H1 (cell line): ENCODE measurements around the gene OR2V1. TPM values are rescaled to one million over a fixed set of nuclear protein-coding genes. Genes with fewer than 3 reads are reported as not detected.

Experiments used
- CTCF ChIA-PET: fragments of 300-600 bp; sonication (Branson Sonifier 250); formaldehyde crosslinking; loops from one replicate; lab custom pipeline; 2021; ENCODE audit not compliant: partially characterized antibody; lab: Charles Lee
- POLR2A ChIA-PET: fragments of 300-600 bp; sonication (Branson Sonifier 250); formaldehyde crosslinking; loops from one replicate; lab custom pipeline; 2021; ENCODE audit warnings: inconsistent platforms; ENCODE audit not compliant: partially characterized antibody; lab: Charles Lee
- DNase-seq, 2 experiments: peaks; one replicate each; pipeline versions ENCODE4 v3.0.0 to v3.0.0-alpha.2; 2010 to 2022; ENCODE audit warnings: low spot score in 2 of 2, low read depth in 1 of 2, mixed read lengths in 1 of 2
- FAIRE-seq: peaks from 2 replicates; lab custom pipeline; 2011; peaks lifted over from hg19 to GRCh38; lab: Jason Lieb, UNC
- H2AFZ ChIP-seq: 2 replicates; pipeline ENCODE4 v1.8.1; 2012; ENCODE audit warnings: low read length, inconsistent platforms
- H2AK5ac ChIP-seq: 2 replicates; pipeline ENCODE4 v1.6.1; 2013; ENCODE audit warnings: low read depth, low read length
- H2BK120ac ChIP-seq: replicated peaks from 2 replicates; pipeline ENCODE3; 2013; ENCODE audit warnings: low read depth, low read length, inconsistent platforms
- H2BK12ac ChIP-seq: 2 replicates; pipeline ENCODE4 v1.6.1; 2013; ENCODE audit warnings: low read depth, low read length
- H2BK15ac ChIP-seq: 2 replicates; pipeline ENCODE4 v1.6.1; 2013; ENCODE audit warnings: low read length
- H2BK20ac ChIP-seq: 2 replicates; pipeline ENCODE4 v1.6.1; 2013; ENCODE audit warnings: low read length
- H2BK5ac ChIP-seq: 2 replicates; pipeline ENCODE4 v1.6.1; 2013; ENCODE audit warnings: low read depth, low read length
- H3K14ac ChIP-seq: 2 replicates; pipeline ENCODE4 v1.6.1; 2013; ENCODE audit warnings: inconsistent platforms; ENCODE audit not compliant: insufficient read length
- H3K18ac ChIP-seq: 2 replicates; pipeline ENCODE4 v1.6.1; 2013; ENCODE audit warnings: low read length; ENCODE audit errors: extremely low read depth
- H3K23ac ChIP-seq: 2 replicates; pipeline ENCODE4 v1.6.1; 2013; ENCODE audit warnings: inconsistent platforms; ENCODE audit not compliant: insufficient read length
- H3K23me2 ChIP-seq: 2 replicates; pipeline ENCODE4 v1.6.1; 2013; ENCODE audit warnings: low read depth, low read length
- H3K27ac ChIP-seq: 2 replicates; pipeline ENCODE4 v1.6.1; 2011; ENCODE audit warnings: low read depth, low read length, inconsistent platforms
- H3K27me3 ChIP-seq, 4 experiments: replicated peaks in 1 of 4; 1 replicate in 1 of 4; 2 replicates in 3 of 4; pipeline versions ENCODE4 v1.6.1 to v1.8.1; 2011 to 2013; ENCODE audit warnings: low read length in 3 of 4, mild to moderate bottlenecking in 3 of 4, inconsistent platforms in 2 of 4, mixed read lengths in 2 of 4, moderate library complexity in 1 of 4; ENCODE audit not compliant: control insufficient read depth in 3 of 4, insufficient read depth in 3 of 4; ENCODE audit errors: extremely low read depth in 1 of 4
- H3K36me3 ChIP-seq, 4 experiments: 2 replicates each; pipeline versions ENCODE4 v1.6.1 to v1.8.1; 2011 to 2013; ENCODE audit warnings: mild to moderate bottlenecking in 4 of 4, low read length in 3 of 4, moderate library complexity in 2 of 4, control low read depth in 1 of 4, inconsistent platforms in 1 of 4; ENCODE audit not compliant: insufficient read depth in 4 of 4, control insufficient read depth in 2 of 4
- H3K4ac ChIP-seq: replicated peaks from 2 replicates; pipeline ENCODE3; 2013; ENCODE audit warnings: low read length, low read depth, mixed read lengths, inconsistent platforms; ENCODE audit not compliant: insufficient read length
- H3K4me1 ChIP-seq, 4 experiments: replicated peaks in 1 of 4; 1 replicate in 1 of 4; 2 replicates in 3 of 4; pipeline versions ENCODE4 v1.6.1 to v1.8.1; 2011 to 2013; ENCODE audit warnings: low read length in 3 of 4, inconsistent platforms in 2 of 4, mixed read lengths in 1 of 4; ENCODE audit not compliant: insufficient read depth in 4 of 4, control insufficient read depth in 3 of 4
- H3K4me2 ChIP-seq, 2 experiments: 2 replicates each; pipeline versions ENCODE4 v1.6.1 to v1.8.1; 2011 to 2013; ENCODE audit warnings: low read depth in 2 of 2, low read length in 2 of 2, control low read depth in 1 of 2, inconsistent platforms in 1 of 2, mild to moderate bottlenecking in 1 of 2; ENCODE audit not compliant: insufficient read depth in 1 of 2
- H3K4me3 ChIP-seq, 4 experiments: fragments of 200-600, 300-600 bp in 1 of 4; sonication (generic), shearing (Covaris generic), sonication (Bioruptor Twin) in 1 of 4; 2 replicates each; pipeline versions ENCODE4 v1.5.1 to v1.8.1; 2011 to 2016; ENCODE audit warnings: low read length in 4 of 4, low read depth in 3 of 4, control low read depth in 2 of 4, inconsistent platforms in 2 of 4, mild to moderate bottlenecking in 2 of 4, mixed read lengths in 1 of 4, moderate library complexity in 1 of 4; ENCODE audit not compliant: insufficient read depth in 2 of 4; ENCODE audit errors: extremely low read depth in 1 of 4
- H3K56ac ChIP-seq: replicated peaks from 2 replicates; pipeline ENCODE3; 2013; ENCODE audit warnings: low read depth, mild to moderate bottlenecking, mixed read lengths, low read length, inconsistent platforms; ENCODE audit not compliant: insufficient read length
- H3K79me1 ChIP-seq: 2 replicates; pipeline ENCODE4 v1.6.1; 2013; ENCODE audit warnings: low read depth, low read length, control low read depth
- H3K79me2 ChIP-seq, 2 experiments: 2 replicates each; pipeline versions ENCODE4 v1.6.1 to v1.8.1; 2012 to 2013; ENCODE audit warnings: low read length in 2 of 2, mild to moderate bottlenecking in 2 of 2, inconsistent platforms in 1 of 2; ENCODE audit not compliant: insufficient read depth in 2 of 2, control insufficient read depth in 1 of 2
- H3K9ac ChIP-seq, 4 experiments: replicated peaks in 1 of 4; 1 replicate in 1 of 4; 2 replicates in 3 of 4; pipeline versions ENCODE4 v1.6.1 to v1.8.1; 2011 to 2013; ENCODE audit warnings: low read depth in 3 of 4, low read length in 3 of 4, control low read depth in 2 of 4, mild to moderate bottlenecking in 2 of 4, moderate library complexity in 2 of 4, inconsistent platforms in 1 of 4; ENCODE audit errors: extremely low read depth in 1 of 4
- H3K9me3 ChIP-seq, 2 experiments: 2 replicates each; pipeline versions ENCODE4 v1.6.1 to v1.8.1; 2012 to 2013; ENCODE audit warnings: mild to moderate bottlenecking in 2 of 2, moderate library complexity in 2 of 2, control low read depth in 1 of 2, inconsistent platforms in 1 of 2, low read depth in 1 of 2, low read length in 1 of 2, mixed read lengths in 1 of 2; ENCODE audit not compliant: insufficient read depth in 2 of 2
- H4K20me1 ChIP-seq, 2 experiments: replicated peaks in 1 of 2; 2 replicates each; pipeline versions ENCODE3 to v1.8.1; 2011 to 2013; ENCODE audit warnings: inconsistent platforms in 2 of 2, low read length in 2 of 2, mild to moderate bottlenecking in 1 of 2; ENCODE audit not compliant: insufficient read depth in 2 of 2, control insufficient read depth in 1 of 2
- H4K5ac ChIP-seq: 2 replicates; pipeline ENCODE4 v1.6.1; 2013; ENCODE audit warnings: low read length, low read depth, mixed read lengths, inconsistent platforms; ENCODE audit not compliant: insufficient read length
- H4K8ac ChIP-seq: 2 replicates; pipeline ENCODE4 v1.8.0; 2013; ENCODE audit warnings: mild to moderate bottlenecking, moderate library complexity, low read length, inconsistent platforms; ENCODE audit not compliant: insufficient read depth; ENCODE audit errors: extremely low read depth
- H4K91ac ChIP-seq: replicated peaks from 2 replicates; pipeline ENCODE3; 2013; ENCODE audit warnings: low read length, mixed read lengths, inconsistent platforms; ENCODE audit not compliant: insufficient read length
- ASH2L ChIP-seq: fragments of 200-600, 300-600 bp; sonication (generic); IDR thresholded peaks from one replicate; pipeline ENCODE4 v1.7.1; 2017; ENCODE audit warnings: low read length
- CBX5 ChIP-seq: fragments of 300-800, 300-1000 bp; sonication (generic); IDR thresholded peaks from 2 replicates; pipeline ENCODE4 v1.7.1; 2016; ENCODE audit warnings: antibody characterized with exemption, low read length, low read depth
- CTBP2 ChIP-seq: IDR thresholded peaks from 2 replicates; pipeline ENCODE4 v1.7.0; 2011; ENCODE audit warnings: borderline replicate concordance, mild to moderate bottlenecking, moderate library complexity, mixed read lengths, low read length; ENCODE audit not compliant: insufficient read depth, insufficient read length
- EZH2 ChIP-seq: fragments of 200-600 bp; sonication (generic); IDR thresholded peaks from 2 replicates; pipeline ENCODE4 v1.7.1; 2012; ENCODE audit warnings: low read depth, mild to moderate bottlenecking, moderate library complexity, low read length, inconsistent platforms; ENCODE audit not compliant: severe bottlenecking
- HDAC2 ChIP-seq, 2 experiments: fragments of 300-600 bp in 1 of 2; sonication (generic) in 1 of 2; IDR thresholded peaks; 2 replicates each; pipeline ENCODE4 v1.6.1; 2011 to 2012; ENCODE audit warnings: low read depth in 2 of 2, low read length in 2 of 2, mild to moderate bottlenecking in 2 of 2, moderate library complexity in 2 of 2, borderline replicate concordance in 1 of 2, inconsistent platforms in 1 of 2
- NRF1 ChIP-seq: IDR thresholded peaks from 2 replicates; pipeline ENCODE4 v1.6.1; 2011; ENCODE audit warnings: mild to moderate bottlenecking, low read depth, low read length, improper control_type of control experiment
- RBBP5 ChIP-seq: IDR thresholded peaks from 2 replicates; pipeline ENCODE4 v1.7.1; 2012; ENCODE audit warnings: low read depth, mild to moderate bottlenecking, inconsistent platforms, low read length, moderate library complexity, borderline replicate concordance
- RFX5 ChIP-seq: IDR thresholded peaks from 2 replicates; pipeline ENCODE4 v1.6.1; 2011; ENCODE audit warnings: low read depth, low read length, improper control_type of control experiment, borderline replicate concordance
- SAP30 ChIP-seq: fragments of 300-600 bp; sonication (generic); IDR thresholded peaks from 2 replicates; pipeline ENCODE4 v1.7.1; 2012; ENCODE audit warnings: low read length, moderate library complexity, mild to moderate bottlenecking, inconsistent platforms; ENCODE audit not compliant: insufficient read depth, insufficient replicate concordance
- SIRT6 ChIP-seq: IDR thresholded peaks from one replicate; pipeline ENCODE4 v1.7.1; 2012; ENCODE audit warnings: low read length, inconsistent platforms
- TBP ChIP-seq: IDR thresholded peaks from 2 replicates; pipeline ENCODE4 v1.6.1; 2011; ENCODE audit warnings: low read depth, low read length, improper control_type of control experiment
- USF2 ChIP-seq: IDR thresholded peaks from 2 replicates; pipeline ENCODE4 v1.6.1; 2011; ENCODE audit warnings: low read length, improper control_type of control experiment
- WGBS, 2 experiments: shearing (Covaris generic) in 1 of 2; methylation state at CpG; one replicate each; pipeline versions ENCODE4 v1.1.6 to v1.1.7; 2013 to 2015; ENCODE audit warnings: low lambda C conversion rate in 2 of 2, mixed read lengths in 2 of 2, inconsistent platforms in 1 of 2, low coverage in 1 of 2, missing lambda C conversion rate in 1 of 2; ENCODE audit not compliant: insufficient replicate concordance in 2 of 2, insufficient coverage in 1 of 2, insufficient read length in 1 of 2; ENCODE audit errors: extremely low coverage in 1 of 2, missing lambda C conversion rate in 1 of 2; 5-methylcytosine and 5-hydroxymethylcytosine counted together
- polyA plus RNA-seq, 7 experiments: library from polyadenylated mRNA; depleted of rRNA in 3 of 7; stranded (reverse) in 5 of 7; unstranded in 2 of 7; fragments of >200 nt in 5 of 7; fragments of 200-250 nt in 2 of 7; gene quantifications; 1 replicate in 5 of 7; 2 replicates in 1 of 7; 4 replicates in 1 of 7; pipeline versions ENCODE4 v1.2.1 to v1.2.3, GENCODE V29; 2011 to 2013; ENCODE audit warnings: missing spikeins in 2 of 7, mixed read lengths in 2 of 7
- total RNA-seq: library from RNA; stranded (reverse); fragmentation: NEBNext Ultra II Directional; extraction: Animal tissue kit (Norgen Biotek cat#: 25700); gene quantifications from 2 replicates; pipeline ENCODE4 v1.2.1, GENCODE V29; 2021

The OR2V1 gene
- total and polyA plus RNA-seq, 2 of the 8 experiments (the other 6 are each of a cell fraction or from before 2014, with no cell fraction given): not detected

- no peak overlapping the region for H2AK5ac ChIP-seq
- no peak overlapping the region for H2BK5ac ChIP-seq
- no peak overlapping the region for H2BK12ac ChIP-seq
- H4K91ac ChIP-seq: no peak overlapping the region
- H3K18ac ChIP-seq: no peak overlapping the region
- ChIA-PET CTCF (interaction anchor here (0.6 to 1.2 kb wide), 3 partner anchors 9 to 29 kb away, joined by 3 to 4 read pairs (median 3); no protein-coding TSS in a partner anchor), POLR2A (no interaction called here)
- no peak overlapping the region for H3K4me2 ChIP-seq
- H3K27me3 ChIP-seq: 0 out of 7 replicates have a peak, but pooled peaks cover 0 to 3% (median 0%) of the 10 kb centered on the region in 4 experiments
- H3K79me1 ChIP-seq: no peaks in the 10 kb centered on the region
- H2BK120ac ChIP-seq: no peak overlapping the region
- H3K56ac ChIP-seq: no peak overlapping the region
- peaks cover 0 to 5% of the 10 kb centered on the region in 2 experiments; a peak in 2 of 4 replicates for H3K9me3 ChIP-seq
- H2BK20ac ChIP-seq: no peak overlapping the region
- peaks cover 3% of the 10 kb centered on the region; the same call in 1 of the 2 replicates for H3K23me2 ChIP-seq
- H3K79me2 ChIP-seq: no peaks in the 10 kb centered on the region
- no peak overlapping the region for H3K14ac ChIP-seq
- H3K36me3 ChIP-seq: no peaks in the 10 kb centered on the region
- H3K4ac ChIP-seq: no peak overlapping the region
- FAIRE-seq (no peak), DNase-seq (no peak)
- no peak overlapping the region for H3K27ac ChIP-seq
- no peaks in the 10 kb centered on the region; a peak in 1 of 7 replicates for H3K4me1 ChIP-seq
- 87% methylated on average over 8 of the region's 10 CpGs; no CpG with 5 or more reads in 1 of the 2 experiments for WGBS, 2 experiments
- H4K8ac ChIP-seq: peak overlapping the region; percentile 75; the same call in 1 of the 2 replicates
- H4K5ac ChIP-seq: no peak overlapping the region
- no peaks in the 10 kb centered on the region for H4K20me1 ChIP-seq
- H2BK15ac ChIP-seq: no peak overlapping the region
- H3K9ac ChIP-seq: no peak overlapping the region
- H3K23ac ChIP-seq: no peak overlapping the region
- H3K4me3 ChIP-seq: no peak overlapping the region
- H2AFZ ChIP-seq: no peak overlapping the region; the same call in 1 of the 2 replicates
- no peak for TF ChIP-seq HDAC2 (IDR thresholded peaks at IDR 0.05; ENCODE audit: borderline replicate concordance in 1 of 2, low read depth in 2 of 2, low read length in 2 of 2)
- TF ChIP-seq TBP: no peak
- TF ChIP-seq RBBP5: no peak
- no peak for TF ChIP-seq RFX5
- no peak for TF ChIP-seq ASH2L
- no peak for TF ChIP-seq USF2
- TF ChIP-seq SAP30: no peak
- no peak for TF ChIP-seq CBX5
- TF ChIP-seq EZH2: no peak
- TF ChIP-seq SIRT6: no peak
- no peak for TF ChIP-seq CTBP2
- no peak for TF ChIP-seq NRF1
Observed at GRCh38 chr5:181127456-181127855, 3.5 kb downstream of the OR2V1 start.
